Smooth muscle cell (in vitro differentiated cells): ENCODE data around the gene HS6ST1. TPM values are rescaled to one million over a fixed set of nuclear protein-coding genes. Genes with fewer than 3 reads are reported as not detected.

Source experiments
- DNase-seq: peaks from one replicate; lab custom pipeline; 2025; ENCODE audit not compliant: unreplicated experiment; lab: John Stamatoyannopoulos, UW
- H2AFZ ChIP-seq: fragments of 200-600 bp; sonication (generic); 2 replicates; pipeline ENCODE4 v1.6.0; 2016; ENCODE audit warnings: antibody characterized with exemption, low read depth, mild to moderate bottlenecking
- H3F3A ChIP-seq: fragments of 200-600 bp; sonication (generic); 2 replicates; pipeline ENCODE4 v1.6.0; 2017; ENCODE audit warnings: antibody characterized with exemption, low read depth
- H3K27ac ChIP-seq: fragments of 200-600 bp; sonication (generic); 2 replicates; pipeline ENCODE4 v1.5.1; 2016; ENCODE audit warnings: low read depth, mild to moderate bottlenecking
- H3K27me3 ChIP-seq: fragments of 200-600 bp; sonication (generic); 2 replicates; pipeline ENCODE4 v1.6.1; 2016; ENCODE audit warnings: low read depth, mild to moderate bottlenecking
- H3K36me3 ChIP-seq: fragments of 200-600 bp; sonication (generic); 2 replicates; pipeline ENCODE4 v1.5.1; 2016; ENCODE audit warnings: low read depth
- H3K4me1 ChIP-seq: fragments of 200-600 bp; sonication (generic); 2 replicates; pipeline ENCODE4 v1.5.1; 2016; ENCODE audit warnings: low read depth
- H3K4me2 ChIP-seq: fragments of 200-600 bp; sonication (generic); 2 replicates; pipeline ENCODE4 v1.6.0; 2016; ENCODE audit warnings: mild to moderate bottlenecking
- H3K4me3 ChIP-seq: fragments of 200-600 bp; sonication (generic); 2 replicates; pipeline ENCODE4 v1.5.1; 2016; ENCODE audit warnings: mild to moderate bottlenecking
- H3K79me2 ChIP-seq: fragments of 200-600 bp; sonication (generic); 2 replicates; pipeline ENCODE4 v1.6.0; 2016; ENCODE audit warnings: low read depth, mild to moderate bottlenecking
- H3K9ac ChIP-seq: fragments of 200-600 bp; sonication (generic); 2 replicates; pipeline ENCODE4 v1.6.0; 2016; ENCODE audit warnings: low read depth
- H3K9me3 ChIP-seq: fragments of 200-600 bp; sonication (generic); replicated peaks from 2 replicates; pipeline ENCODE4 v1.5.1; 2016; ENCODE audit warnings: low read depth
- H4K20me1 ChIP-seq: fragments of 200-600 bp; sonication (generic); 2 replicates; pipeline ENCODE4 v1.6.0; 2016; ENCODE audit warnings: low read depth
- WGBS: methylation state at CpG from one replicate; pipeline ENCODE4 v1.1.7; 2016; ENCODE audit warnings: low lambda C conversion rate; 5-methylcytosine and 5-hydroxymethylcytosine counted together
- polyA plus RNA-seq: library from polyadenylated mRNA; unstranded; fragments of >200 nt; fragmentation: Nextera tagmentation; extraction: Ambion mirVana; gene quantifications from 2 replicates; pipeline ENCODE4 v1.2.1, GENCODE V29; 2016
- total RNA-seq: library from RNA; depleted of rRNA; stranded (reverse); fragments of >200 nt; gene quantifications from 2 replicates; pipeline ENCODE4 v1.2.3, GENCODE V29; 2014
- TF ChIP-seq, protein P1 (sequence below): fragments of 200-600 bp; sonication (generic); IDR thresholded peaks from 2 replicates; pipeline ENCODE4 v1.5.1; 2017; ENCODE audit warnings: borderline replicate concordance, mild to moderate bottlenecking, antibody characterized with exemption; ENCODE audit not compliant: insufficient read depth, poor library complexity, severe bottlenecking

Gene HS6ST1
- total and polyA plus RNA-seq, 2 experiments from 2014 or later: 9.3 to 13.0 TPM

DNA sequence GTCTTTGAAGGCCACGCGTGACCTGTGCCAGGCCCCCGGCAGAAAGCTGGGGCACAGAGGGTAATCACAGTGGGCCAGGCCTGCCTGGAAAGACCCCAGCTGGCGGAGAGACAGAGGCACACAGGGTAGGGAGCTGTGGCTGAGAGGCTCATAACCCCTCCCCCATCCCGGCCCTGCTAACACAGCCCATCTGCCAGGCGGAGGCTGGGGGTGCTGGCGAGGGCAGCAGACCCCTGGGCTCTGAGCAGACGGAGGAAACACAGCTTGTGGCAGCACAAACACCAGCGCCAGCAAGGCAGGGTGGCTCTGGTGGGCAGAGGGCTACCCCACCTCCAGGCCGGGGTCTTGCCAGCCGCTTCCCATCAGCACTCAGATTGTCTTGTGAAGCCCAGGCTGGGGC, 19.0 kb downstream of the HS6ST1 start:
- Histone ChIP-seq H3K27me3 (no peaks in the 10 kb centered on the region), H3K9ac (no peak overlapping the region)

GRCh38 chr2:128298846-128299507, 19.7 kb downstream of the HS6ST1 start:
- no peaks in the 10 kb centered on the region for H3K9me3 ChIP-seq
- peaks cover 30% of the 10 kb centered on the region for H3K79me2 ChIP-seq
- peaks cover 15% of the 10 kb centered on the region for H4K20me1 ChIP-seq
- no peaks in the 10 kb centered on the region for H3K4me1 ChIP-seq
- DNase-seq: no peak
- H3K9ac ChIP-seq: no peak overlapping the region
- H3F3A ChIP-seq: no peaks in the 10 kb centered on the region
- H2AFZ ChIP-seq: no peak overlapping the region
- no peaks in the 10 kb centered on the region for H3K36me3 ChIP-seq
- H3K4me3 ChIP-seq: no peak overlapping the region
- H3K27ac ChIP-seq: no peak overlapping the region
- WGBS: 96% methylated on average over 16 of the region's 16 CpGs
- H3K4me2 ChIP-seq: no peak overlapping the region
- H3K27me3 ChIP-seq: no peaks in the 10 kb centered on the region
- TF ChIP-seq, protein P1, sequence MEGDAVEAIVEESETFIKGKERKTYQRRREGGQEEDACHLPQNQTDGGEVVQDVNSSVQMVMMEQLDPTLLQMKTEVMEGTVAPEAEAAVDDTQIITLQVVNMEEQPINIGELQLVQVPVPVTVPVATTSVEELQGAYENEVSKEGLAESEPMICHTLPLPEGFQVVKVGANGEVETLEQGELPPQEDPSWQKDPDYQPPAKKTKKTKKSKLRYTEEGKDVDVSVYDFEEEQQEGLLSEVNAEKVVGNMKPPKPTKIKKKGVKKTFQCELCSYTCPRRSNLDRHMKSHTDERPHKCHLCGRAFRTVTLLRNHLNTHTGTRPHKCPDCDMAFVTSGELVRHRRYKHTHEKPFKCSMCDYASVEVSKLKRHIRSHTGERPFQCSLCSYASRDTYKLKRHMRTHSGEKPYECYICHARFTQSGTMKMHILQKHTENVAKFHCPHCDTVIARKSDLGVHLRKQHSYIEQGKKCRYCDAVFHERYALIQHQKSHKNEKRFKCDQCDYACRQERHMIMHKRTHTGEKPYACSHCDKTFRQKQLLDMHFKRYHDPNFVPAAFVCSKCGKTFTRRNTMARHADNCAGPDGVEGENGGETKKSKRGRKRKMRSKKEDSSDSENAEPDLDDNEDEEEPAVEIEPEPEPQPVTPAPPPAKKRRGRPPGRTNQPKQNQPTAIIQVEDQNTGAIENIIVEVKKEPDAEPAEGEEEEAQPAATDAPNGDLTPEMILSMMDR: no peak

More for the DNA sequence above, 19.0 kb downstream of the HS6ST1 start:
- Histone ChIP-seq H3K9me3 (no peaks in the 10 kb centered on the region), H3K79me2 (peaks cover 30% of the 10 kb centered on the region), H3K36me3 (no peaks in the 10 kb centered on the region), H4K20me1 (peaks cover 11% of the 10 kb centered on the region), H3F3A (no peaks in the 10 kb centered on the region), H3K27ac (no peak overlapping the region), H3K4me1 (no peaks in the 10 kb centered on the region), H3K4me3 (no peak overlapping the region), H3K4me2 (no peak overlapping the region), H2AFZ (no peak overlapping the region)
- WGBS: 96% methylated on average over 11 of the region's 11 CpGs
- no peak for DNase-seq
- TF ChIP-seq, protein P1: no peak

DNA sequence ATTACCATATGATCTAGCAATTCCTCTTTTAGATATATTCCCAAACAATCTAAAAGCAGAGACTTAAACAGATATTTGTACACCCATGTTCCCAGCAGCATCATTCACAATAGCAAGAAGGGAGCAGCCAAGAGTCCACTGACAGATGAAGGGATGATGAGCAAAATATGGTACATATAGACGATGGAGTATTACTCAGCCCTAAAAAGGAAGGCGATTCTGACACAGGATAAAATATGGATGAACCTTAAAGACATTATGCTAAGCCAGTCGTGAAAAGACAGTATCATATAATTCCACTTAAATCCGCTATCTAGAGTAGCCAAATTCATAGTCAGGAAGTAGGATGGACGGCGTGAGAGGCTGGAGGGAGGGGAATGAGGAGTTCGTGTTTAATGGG, 20.4 kb downstream of the HS6ST1 start:
- Histone ChIP-seq H3K27ac (no peak overlapping the region), H3K36me3 (no peaks in the 10 kb centered on the region), H3K4me1 (no peaks in the 10 kb centered on the region), H2AFZ (no peak overlapping the region), H3K9me3 (no peaks in the 10 kb centered on the region), H3K4me3 (no peak overlapping the region), H3F3A (no peaks in the 10 kb centered on the region), H4K20me1 (peaks cover 20% of the 10 kb centered on the region), H3K27me3 (no peaks in the 10 kb centered on the region), H3K4me2 (no peak overlapping the region), H3K79me2 (peaks cover 24% of the 10 kb centered on the region), H3K9ac (no peak overlapping the region)
- WGBS: 99% methylated on average over 7 of the region's 7 CpGs
- no peak for DNase-seq
- TF ChIP-seq, protein P1: no peak

- TF ChIP-seq, protein P1: no peak
- Histone ChIP-seq H3K4me3 (no peak overlapping the region), H3F3A (no peaks in the 10 kb centered on the region), H4K20me1 (peaks cover 37% of the 10 kb centered on the region), H3K9ac (no peak overlapping the region), H3K27me3 (no peaks in the 10 kb centered on the region), H3K27ac (no peak overlapping the region), H3K36me3 (no peaks in the 10 kb centered on the region), H3K9me3 (no peaks in the 10 kb centered on the region), H3K4me1 (no peaks in the 10 kb centered on the region), H3K4me2 (no peak overlapping the region), H3K79me2 (peaks cover 24% of the 10 kb centered on the region), H2AFZ (no peak overlapping the region)
- no peak for DNase-seq
- 98% methylated on average over 8 of the region's 8 CpGs for WGBS
Observed at GRCh38 chr2:128293870-128294455, 24.7 kb downstream of the HS6ST1 start.
